NK-92 (cell line): ENCODE results near the gene BCAR1.
"Not testable (repeated sequence)": the region's sequence is repeated elsewhere in the genome, so short reads cannot be mapped to it uniquely, and the experiment has no call there.

Source experiments
- DNase-seq: peaks from one replicate; lab custom pipeline; 2025; ENCODE audit not compliant: unreplicated experiment; lab: John Stamatoyannopoulos, UW

BCAR1 gene

GRCh38 chr16:75225678-75226515 lies 25.5 kb downstream of the BCAR1 start:
- no peak for DNase-seq

- no peak for DNase-seq
These were observed 26.3 kb downstream of the BCAR1 start for GRCh38 chr16:75225092-75225491.

DNA sequence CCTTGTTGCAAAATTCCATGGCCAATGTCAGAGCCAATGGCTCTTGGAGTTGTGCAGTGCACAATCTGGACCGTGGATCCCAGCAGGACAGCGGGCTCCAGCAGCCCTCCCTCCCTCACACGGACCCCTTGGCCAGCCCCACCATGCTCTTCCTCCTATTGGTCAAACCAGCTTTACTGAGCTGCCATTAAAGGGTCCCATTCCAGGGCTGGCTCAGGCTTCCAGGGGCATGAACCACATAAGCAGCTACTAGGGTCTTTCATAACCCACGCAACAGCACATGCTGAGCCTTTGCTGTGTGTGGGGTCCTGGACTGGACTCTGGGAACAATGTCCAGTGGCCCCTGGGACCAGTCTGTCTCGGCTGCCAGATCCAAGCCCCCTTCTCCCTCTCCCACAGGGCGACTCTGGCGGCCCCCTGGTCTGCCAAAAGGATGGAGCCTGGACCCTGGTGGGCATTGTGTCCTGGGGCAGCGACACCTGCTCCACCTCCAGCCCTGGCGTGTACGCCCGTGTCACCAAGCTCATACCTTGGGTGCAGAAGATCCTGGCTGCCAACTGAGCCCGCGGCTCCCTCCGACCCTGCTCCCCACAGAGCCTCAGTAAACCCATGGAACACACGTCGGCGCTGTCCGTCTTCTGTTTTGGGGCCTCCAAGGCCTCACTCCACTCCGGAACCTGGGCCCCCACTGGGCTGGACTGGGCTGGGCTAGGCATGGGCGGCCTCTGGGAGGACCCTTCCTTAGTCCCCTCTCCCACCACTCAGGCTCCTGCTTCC lies 26.9 kb downstream of the BCAR1 start:
- no peak for DNase-seq

DNA sequence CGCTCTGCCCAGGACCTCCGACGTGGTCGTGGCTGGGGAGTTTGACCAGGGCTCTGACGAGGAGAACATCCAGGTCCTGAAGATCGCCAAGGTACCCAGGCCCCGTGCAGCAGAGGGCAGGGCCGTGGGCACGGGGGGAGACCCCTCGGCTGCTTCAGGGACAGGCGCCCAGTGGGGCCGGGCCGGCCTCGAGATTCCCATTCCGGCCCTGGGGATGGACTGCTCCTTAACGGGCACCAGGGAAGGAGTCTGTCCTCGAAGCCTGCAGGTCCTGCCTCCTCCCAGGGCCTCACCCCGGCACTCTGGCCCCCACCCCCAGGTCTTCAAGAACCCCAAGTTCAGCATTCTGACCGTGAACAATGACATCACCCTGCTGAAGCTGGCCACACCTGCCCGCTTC lies 28.3 kb downstream of the BCAR1 start:
- not testable (repeated sequence) for DNase-seq

- no peak for DNase-seq
These were observed 29.1 kb downstream of the BCAR1 start for GRCh38 chr16:75222271-75222783.

- no peak for DNase-seq
These were observed 31.6 kb downstream of the BCAR1 start for GRCh38 chr16:75219838-75220237.

GRCh38 chr16:75219088-75219487 lies 32.3 kb downstream of the BCAR1 start:
- no peak for DNase-seq

DNA sequence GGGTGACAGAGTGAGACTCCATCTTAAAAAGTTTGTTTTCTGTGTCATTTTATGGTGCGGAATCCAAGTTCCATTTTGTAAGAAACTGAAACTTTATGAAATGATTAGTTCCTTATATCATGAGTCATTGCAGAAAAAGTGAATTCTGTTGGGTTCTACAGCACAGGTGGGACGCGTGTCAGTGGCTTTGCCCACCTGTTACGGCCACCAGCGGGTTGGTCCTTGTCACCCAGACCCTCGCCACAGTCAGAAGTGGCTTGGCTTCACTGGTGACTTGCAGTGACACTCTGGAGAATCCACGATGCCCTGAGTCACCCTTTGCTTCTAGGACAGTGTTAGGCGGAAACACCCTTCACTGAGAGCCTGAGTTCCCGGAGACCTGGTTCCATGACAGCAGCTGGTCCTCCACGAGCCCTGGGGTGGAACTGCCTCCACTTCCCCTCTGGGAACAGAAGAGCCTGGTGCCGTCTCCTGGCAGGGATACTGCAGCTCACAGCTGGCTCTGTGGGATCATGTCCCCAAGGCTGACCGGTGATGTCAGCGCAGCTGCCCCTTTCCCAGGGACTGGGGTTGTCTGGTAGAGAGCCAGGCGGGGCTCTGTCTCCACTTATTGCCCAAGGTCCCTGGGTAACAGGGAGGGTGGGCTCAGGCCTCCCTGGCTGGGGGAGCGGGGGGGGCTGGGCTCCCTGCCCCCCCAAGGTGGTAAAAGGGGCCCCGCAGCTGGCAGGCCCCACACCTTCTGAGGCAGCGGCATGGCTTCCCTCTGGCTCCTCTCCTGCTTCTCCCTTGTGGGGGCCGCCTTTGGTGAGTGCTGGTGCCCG lies 33.0 kb downstream of the BCAR1 start, which contains the start of gene CTRB1:
Gene CTRB1, plus strand, starts transcription at position 733 of the 821 bp plus-strand sequence. Its CDS starts 20 bp downstream, at position 753.
- DNase-seq = no peak

GRCh38 chr16:75217389-75217851 lies 34.0 kb downstream of the BCAR1 start:
- no peak for DNase-seq

- no peak for DNase-seq
These were observed 34.8 kb downstream of the BCAR1 start for GRCh38 chr16:75216576-75216975.

GRCh38 chr16:75216127-75216526 lies 35.3 kb downstream of the BCAR1 start:
- no peak for DNase-seq

DNA sequence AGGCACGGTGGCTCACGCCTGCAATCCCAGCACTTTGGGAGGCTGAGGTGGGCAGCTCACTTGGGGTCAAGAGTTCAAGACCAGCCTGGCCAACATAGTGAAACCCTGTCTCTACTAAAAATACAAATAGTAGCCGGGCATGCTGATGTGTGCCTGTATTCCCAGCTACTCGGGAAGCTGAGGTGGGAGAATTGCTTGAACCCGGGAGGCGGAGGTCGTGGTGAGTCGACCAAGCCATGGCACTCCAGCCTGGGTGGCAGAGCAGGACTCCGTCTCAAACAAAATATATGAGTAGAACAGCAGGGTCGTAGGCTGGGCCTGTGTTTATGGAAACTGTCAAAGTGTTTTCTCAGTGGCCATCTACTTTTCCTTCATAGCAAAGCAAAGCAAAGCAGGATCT lies 40.1 kb downstream of the BCAR1 start:
- DNase-seq = not testable (repeated sequence)

DNA sequence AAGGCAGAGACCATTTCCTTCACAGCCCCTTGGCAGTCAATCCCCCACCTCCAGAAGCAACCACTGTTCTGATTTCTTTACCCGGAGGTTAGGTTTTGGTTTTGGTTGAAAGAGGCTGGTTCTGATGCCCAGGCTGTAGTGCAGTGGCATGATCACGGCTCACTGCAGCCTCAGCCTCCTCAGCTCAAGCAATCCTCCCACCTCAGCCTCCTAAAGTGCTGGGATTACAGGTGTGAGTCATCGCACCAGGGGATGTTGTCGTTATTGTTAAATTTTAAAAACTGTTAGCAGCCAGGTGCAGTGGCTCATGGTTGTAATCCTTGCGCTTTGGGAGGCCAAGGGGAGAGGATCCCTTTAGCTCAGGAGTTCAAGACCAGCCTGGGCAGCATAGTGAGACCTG lies 41.5 kb downstream of the BCAR1 start:
- no peak for DNase-seq

DNA sequence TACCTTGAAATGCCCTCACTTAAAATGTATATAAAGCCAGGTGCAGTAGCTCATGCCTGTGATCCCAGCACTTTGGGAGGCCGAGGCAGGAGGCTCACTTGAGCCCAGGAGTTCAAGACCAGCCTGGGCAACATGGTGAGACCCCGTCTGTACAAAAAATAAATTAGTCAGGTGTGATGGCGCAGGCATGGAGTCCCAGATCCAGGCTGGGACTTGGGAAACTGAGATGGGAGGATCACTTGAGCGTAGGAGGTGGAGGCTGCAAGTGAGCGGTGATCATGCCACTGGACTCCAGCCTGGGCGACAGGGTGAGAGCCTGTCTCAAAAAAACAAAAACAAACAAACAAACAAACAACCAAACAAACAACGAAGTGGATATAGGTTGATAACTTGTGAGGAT lies 41.9 kb downstream of the BCAR1 start:
- not testable (repeated sequence) for DNase-seq

DNA sequence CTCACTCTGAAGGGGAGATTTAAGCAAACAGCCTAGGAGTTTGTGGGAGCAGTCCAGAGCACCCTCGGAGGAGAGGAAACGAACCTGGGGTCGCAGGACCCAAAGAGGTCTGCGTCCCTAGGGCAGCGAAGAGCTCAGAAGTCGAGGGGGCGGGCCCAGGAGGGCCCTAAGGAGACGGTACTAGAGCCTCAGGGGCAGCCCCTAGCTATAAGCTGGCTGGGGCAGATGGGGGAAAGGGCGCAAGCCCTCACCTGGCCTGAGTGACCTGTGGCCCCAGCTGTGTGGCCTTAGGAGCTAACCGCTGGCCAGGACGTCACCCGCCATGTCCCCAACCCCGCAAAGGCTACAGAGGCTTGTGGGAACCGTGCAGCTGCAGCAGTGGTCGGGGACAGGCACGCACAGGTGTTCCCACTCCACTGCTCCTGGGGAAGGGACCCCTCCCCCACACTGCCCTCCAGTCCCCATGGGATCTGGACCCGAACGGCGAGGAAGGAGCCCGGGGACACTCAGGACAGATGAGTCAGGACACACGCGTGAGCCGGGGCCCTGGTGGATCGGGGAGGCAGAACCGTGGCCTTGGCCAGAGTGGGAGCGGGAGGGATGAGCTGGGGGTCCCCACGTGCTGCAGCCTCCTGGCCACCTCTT lies 42.4 kb downstream of the BCAR1 start:
- DNase-seq = no peak

GRCh38 chr16:75208242-75208825 lies 43.1 kb downstream of the BCAR1 start:
- no peak for DNase-seq

- no peak for DNase-seq
These were observed 43.6 kb downstream of the BCAR1 start for GRCh38 chr16:75207831-75208230.

DNA sequence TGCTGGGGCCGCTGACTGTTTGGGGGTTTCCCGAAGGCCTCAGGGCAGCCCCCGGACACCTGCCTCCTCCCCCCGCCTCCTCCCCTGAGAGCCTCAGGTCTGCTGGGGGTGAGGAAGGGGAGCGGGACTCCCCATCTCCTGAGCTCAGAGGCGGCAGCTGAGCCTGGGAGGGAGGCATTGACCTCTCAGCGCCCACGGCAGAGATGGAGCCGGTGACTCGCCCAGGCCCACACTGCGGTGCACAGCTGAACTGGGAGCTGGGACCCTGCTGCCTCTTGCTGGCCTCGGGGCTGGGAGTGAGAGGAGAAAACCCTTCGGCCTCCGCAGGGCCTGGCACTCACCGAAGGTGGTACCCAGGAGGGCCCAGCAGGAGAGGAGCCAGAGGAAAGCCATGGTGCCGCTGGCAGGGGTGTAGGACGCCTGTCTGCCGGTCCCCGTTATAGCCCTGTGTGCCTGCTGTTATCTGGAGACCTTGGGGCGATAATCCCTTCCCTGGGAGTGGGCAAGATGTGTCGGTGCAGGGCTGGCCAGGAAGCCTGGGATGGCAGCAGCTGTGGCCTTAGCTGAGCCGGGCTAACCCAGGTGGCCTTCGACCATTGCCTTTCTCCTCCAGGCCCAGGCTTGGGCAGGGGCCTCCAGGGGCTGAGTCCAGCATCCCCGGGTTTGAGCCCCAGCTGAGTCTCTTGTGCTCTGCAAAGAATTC lies 44.5 kb downstream of the BCAR1 start, which contains the start of gene CTRB2:
Gene CTRB2, minus strand, starts transcription at position 413 of the 703 bp plus-strand sequence. Its CDS starts 20 bp downstream, at position 393.
- DNase-seq = no peak
